ENCODE measurements around the gene CHEK2. TPM values are rescaled to one million over a fixed set of nuclear protein-coding genes. Genes with fewer than 3 reads are reported as not detected.

Gene CHEK2
- total RNA-seq, 1 donor from 2014 or later: 6.3 TPM

DNA sequence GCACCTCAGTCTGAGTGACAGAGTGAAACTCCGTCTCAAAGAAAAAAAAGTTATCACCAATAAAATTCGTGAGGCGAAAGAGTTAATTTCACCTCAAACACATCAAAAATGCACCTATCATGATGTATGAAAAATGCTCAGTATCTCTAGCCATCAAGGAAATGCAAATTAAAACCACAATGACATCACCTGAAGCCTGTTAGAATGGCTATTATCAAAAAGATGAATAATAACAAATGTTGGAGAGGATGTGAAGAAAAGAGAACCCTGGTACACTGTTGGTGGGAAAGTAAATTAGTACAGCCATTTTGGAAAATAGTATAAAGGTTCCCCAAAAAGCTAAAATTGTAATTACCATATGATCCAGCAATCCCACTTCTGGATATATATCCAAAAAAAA, 23.6 kb downstream of the CHEK2 start:
- no peaks in the 10 kb centered on the region for H3K27me3 ChIP-seq (ENCODE audit: control insufficient read depth, insufficient read depth, low read length)
- FAIRE-seq (no peak), DNase-seq (ENCODE audit: low read depth) (no peak)
- peaks cover 1% of the 10 kb centered on the region for H3K36me3 ChIP-seq (ENCODE audit: control insufficient read depth, insufficient read depth, low read length)
- H3K4me3 ChIP-seq (ENCODE audit: low read depth, low read length): no peak overlapping the region
- TF ChIP-seq, protein P1, sequence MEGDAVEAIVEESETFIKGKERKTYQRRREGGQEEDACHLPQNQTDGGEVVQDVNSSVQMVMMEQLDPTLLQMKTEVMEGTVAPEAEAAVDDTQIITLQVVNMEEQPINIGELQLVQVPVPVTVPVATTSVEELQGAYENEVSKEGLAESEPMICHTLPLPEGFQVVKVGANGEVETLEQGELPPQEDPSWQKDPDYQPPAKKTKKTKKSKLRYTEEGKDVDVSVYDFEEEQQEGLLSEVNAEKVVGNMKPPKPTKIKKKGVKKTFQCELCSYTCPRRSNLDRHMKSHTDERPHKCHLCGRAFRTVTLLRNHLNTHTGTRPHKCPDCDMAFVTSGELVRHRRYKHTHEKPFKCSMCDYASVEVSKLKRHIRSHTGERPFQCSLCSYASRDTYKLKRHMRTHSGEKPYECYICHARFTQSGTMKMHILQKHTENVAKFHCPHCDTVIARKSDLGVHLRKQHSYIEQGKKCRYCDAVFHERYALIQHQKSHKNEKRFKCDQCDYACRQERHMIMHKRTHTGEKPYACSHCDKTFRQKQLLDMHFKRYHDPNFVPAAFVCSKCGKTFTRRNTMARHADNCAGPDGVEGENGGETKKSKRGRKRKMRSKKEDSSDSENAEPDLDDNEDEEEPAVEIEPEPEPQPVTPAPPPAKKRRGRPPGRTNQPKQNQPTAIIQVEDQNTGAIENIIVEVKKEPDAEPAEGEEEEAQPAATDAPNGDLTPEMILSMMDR (IDR thresholded peaks at IDR 0.05; ENCODE audit: insufficient read depth, low read length, severe bottlenecking): no peak

GRCh38 chr22:28716686-28717085, 24.9 kb downstream of the CHEK2 start:
- DNase-seq (ENCODE audit: low read depth) (no peak), FAIRE-seq (no peak)
- no peaks in the 10 kb centered on the region for H3K36me3 ChIP-seq (ENCODE audit: control insufficient read depth, insufficient read depth, low read length)
- no peak overlapping the region for H3K4me3 ChIP-seq (ENCODE audit: low read depth, low read length)
- TF ChIP-seq, protein P1 (IDR thresholded peaks at IDR 0.05; ENCODE audit: insufficient read depth, low read length, severe bottlenecking): no peak
- H3K27me3 ChIP-seq (ENCODE audit: control insufficient read depth, insufficient read depth, low read length): no peaks in the 10 kb centered on the region

DNA sequence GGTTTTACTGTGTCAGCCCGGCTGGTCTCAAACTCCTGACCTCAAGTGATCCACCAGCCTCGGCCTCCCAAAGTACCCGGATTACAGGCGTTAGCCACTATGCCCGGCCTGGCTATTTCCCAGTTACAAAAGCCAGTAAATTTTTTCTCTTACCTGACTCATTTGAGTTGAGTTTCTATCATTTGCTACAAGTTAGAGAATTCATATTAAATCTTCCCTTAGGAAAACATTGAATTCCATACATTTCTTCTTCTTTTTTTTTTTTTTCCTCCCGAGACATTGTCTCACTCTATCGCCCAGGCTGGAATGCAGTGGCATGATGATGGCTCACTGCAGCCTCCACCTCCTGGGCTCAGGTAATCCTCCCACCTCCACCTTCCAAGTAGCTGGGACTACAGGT, 26.0 kb downstream of the CHEK2 start:
- Histone ChIP-seq H3K4me3 (ENCODE audit: low read depth, low read length) (no peak overlapping the region), H3K27me3 (ENCODE audit: control insufficient read depth, insufficient read depth, low read length) (no peaks in the 10 kb centered on the region), H3K36me3 (ENCODE audit: control insufficient read depth, insufficient read depth, low read length) (no peaks in the 10 kb centered on the region)
- DNase-seq (ENCODE audit: low read depth) (no peak), FAIRE-seq (no peak)
- TF ChIP-seq, protein P1 (IDR thresholded peaks at IDR 0.05; ENCODE audit: insufficient read depth, low read length, severe bottlenecking): no peak

GRCh38 chr22:28714043-28714628, 27.5 kb downstream of the CHEK2 start:
- Histone ChIP-seq H3K4me3 (ENCODE audit: low read depth, low read length) (no peak overlapping the region), H3K27me3 (ENCODE audit: control insufficient read depth, insufficient read depth, low read length) (no peaks in the 10 kb centered on the region), H3K36me3 (ENCODE audit: control insufficient read depth, insufficient read depth, low read length) (no peaks in the 10 kb centered on the region)
- FAIRE-seq: no peak
- peak; percentile 23 for DNase-seq (ENCODE audit: low read depth)
- TF ChIP-seq, protein P1 (IDR thresholded peaks at IDR 0.05; ENCODE audit: insufficient read depth, low read length, severe bottlenecking): no peak

DNA sequence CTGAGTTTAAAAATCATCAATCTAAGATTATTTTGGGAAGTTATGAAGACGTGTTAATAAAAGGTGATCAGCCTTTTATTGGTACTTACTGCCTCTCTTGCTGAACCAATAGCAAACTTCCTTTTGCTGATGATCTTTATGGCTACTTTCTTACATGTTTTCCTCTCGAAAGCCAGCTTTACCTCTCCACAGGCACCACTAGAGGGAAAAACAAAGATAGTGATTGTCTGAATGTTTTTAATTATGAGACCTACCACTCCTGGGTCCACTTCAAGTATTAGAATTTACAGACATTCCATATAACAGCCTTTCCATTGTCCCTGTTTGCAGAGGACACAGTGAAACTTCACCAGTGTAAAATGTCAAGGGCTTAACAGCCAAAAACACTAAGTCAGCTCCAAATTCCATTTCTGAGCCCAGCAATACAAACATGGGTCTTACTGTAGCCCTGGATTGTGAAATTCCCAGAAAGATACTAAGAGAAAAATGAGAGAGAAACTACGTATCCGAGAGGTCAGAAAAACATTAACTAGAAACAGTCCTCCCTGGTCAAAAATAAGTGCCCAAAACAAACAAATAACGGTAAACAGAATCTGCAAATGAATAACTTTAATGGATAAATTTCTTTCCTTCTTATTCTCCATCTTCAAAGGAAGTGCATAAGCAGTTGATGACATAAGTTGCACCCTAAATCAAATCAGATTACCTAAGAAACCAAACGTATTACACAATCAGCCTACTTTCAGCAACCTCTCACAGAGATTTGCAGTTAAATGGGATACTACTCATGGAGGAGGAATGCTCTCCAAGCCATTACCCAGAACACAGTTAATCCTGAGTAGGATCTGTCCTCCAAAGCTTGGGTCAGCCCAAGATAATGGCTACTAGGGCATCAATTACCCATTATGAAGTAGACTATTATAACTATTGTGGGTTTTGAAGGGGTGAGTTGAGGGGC, 29.5 kb downstream of the CHEK2 start:
- Histone ChIP-seq H3K27me3 (ENCODE audit: control insufficient read depth, insufficient read depth, low read length) (no peaks in the 10 kb centered on the region), H3K36me3 (ENCODE audit: control insufficient read depth, insufficient read depth, low read length) (peaks cover under 1% of the 10 kb centered on the region), H3K4me3 (ENCODE audit: low read depth, low read length) (no peak overlapping the region)
- TF ChIP-seq, protein P1 (IDR thresholded peaks at IDR 0.05; ENCODE audit: insufficient read depth, low read length, severe bottlenecking): no peak
- FAIRE-seq (peak; percentile 23), DNase-seq (ENCODE audit: low read depth) (peak; percentile 97)

All from bronchial epithelial cell (primary cell).